Muscle layer of colon (tissue), 2 donors: Measurements from ENCODE around the gene EBF3.

ENCODE experiments used
- H3K27ac ChIP-seq: one replicate; pipeline ENCODE4 v1.7.0; 2013; ENCODE audit warnings: low read depth, mild to moderate bottlenecking, low read length, moderate library complexity
- H3K27me3 ChIP-seq, 2 donors: one replicate each; pipeline ENCODE4 v1.7.0; 2013; ENCODE audit warnings: low read length in 2 of 2, mild to moderate bottlenecking in 2 of 2; ENCODE audit not compliant: insufficient read depth in 2 of 2, control insufficient read depth in 1 of 2
- H3K36me3 ChIP-seq: one replicate; pipeline ENCODE4 v1.7.0; 2013; ENCODE audit warnings: mild to moderate bottlenecking, low read length; ENCODE audit not compliant: insufficient read depth
- H3K4me1 ChIP-seq: one replicate; pipeline ENCODE4 v1.7.0; 2013; ENCODE audit warnings: mild to moderate bottlenecking, low read length; ENCODE audit not compliant: insufficient read depth
- H3K4me3 ChIP-seq, 2 donors: one replicate each; pipeline ENCODE4 v1.7.0; 2013; ENCODE audit warnings: low read length in 2 of 2, low read depth in 1 of 2, mild to moderate bottlenecking in 1 of 2, moderate library complexity in 1 of 2
- H3K9ac ChIP-seq: one replicate; pipeline ENCODE4 v1.7.0; 2013; ENCODE audit warnings: low read length
- H3K9me3 ChIP-seq: one replicate; pipeline ENCODE4 v1.7.0; 2013; ENCODE audit warnings: mild to moderate bottlenecking, low read length
- donor health status: abdominal sarcoma.
- donor health status: Adenocarcinoma of cecum.

The EBF3 gene

DNA sequence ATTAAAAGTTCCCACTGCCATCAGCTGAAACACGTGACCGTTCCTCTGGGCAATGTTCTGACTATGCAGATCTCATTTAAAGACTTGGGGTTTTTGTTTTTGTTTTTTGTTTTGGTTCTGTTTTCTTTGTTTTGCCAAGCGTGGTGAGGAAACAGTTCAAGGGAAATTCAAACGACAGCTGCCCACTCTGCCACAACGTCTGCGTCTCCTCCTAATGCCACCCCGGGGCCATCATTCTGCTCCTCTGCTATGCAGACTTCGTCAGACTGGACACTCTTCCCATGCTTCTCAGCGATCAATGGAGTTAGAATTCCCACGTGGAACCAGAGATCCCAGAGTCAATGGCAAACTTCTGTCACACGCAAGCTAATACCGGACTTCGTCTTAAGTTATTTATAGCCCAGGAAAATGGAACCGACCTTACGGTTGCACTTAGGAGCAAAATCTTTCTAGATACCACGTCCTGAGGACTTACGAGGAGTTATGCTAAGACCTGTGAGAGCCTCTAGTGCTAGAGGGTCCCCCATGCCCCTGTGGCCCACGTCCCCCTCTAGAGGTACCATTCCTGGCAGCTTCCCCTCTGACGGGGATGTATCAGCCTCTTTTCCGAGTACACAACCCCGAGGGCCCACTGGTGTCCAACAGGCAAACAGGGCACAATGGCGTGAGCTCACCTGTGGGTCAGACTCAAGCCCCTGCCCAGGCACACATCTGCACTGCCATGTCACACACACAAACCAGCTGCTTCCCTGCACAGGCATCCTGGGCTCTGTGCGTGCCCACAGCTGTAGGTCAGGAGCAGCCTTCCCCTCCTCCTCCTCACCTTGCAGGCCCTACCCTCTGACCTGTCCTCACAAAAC is 24.4 kb downstream of the EBF3 start:
- Histone ChIP-seq H3K4me1 (no peaks in the 10 kb centered on the region), H3K9ac (no peak overlapping the region), H3K27ac (no peak overlapping the region), H3K27me3 (no peaks in the 10 kb centered on the region), H3K4me3 (no peak overlapping the region), H3K9me3 (no peaks in the 10 kb centered on the region), H3K36me3 (no peaks in the 10 kb centered on the region)

GRCh38 chr10:129938460-129938859 is 25.6 kb downstream of the EBF3 start:
- no peaks in the 10 kb centered on the region for H3K4me1 ChIP-seq
- no peak overlapping the region for H3K9ac ChIP-seq
- H3K27ac ChIP-seq = no peak overlapping the region

DNA sequence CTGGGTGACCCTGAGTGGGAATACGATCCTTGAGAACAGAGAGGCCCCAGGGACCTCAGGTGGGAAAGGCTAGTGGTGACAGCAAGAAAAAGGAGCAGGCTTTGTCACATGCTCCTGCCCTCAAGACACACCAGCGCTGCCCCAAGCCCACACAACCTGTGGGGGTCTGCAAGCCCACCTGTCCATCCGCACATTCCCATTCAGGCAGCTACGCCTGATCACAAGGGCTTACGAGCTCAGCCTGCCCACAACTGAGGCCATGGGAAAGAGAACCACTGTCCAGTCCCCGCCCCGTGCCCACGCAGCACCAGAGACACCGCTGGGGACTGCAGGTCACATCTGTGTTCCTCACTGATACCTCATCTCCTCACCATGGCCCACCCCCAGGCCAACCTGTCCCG is 26.7 kb downstream of the EBF3 start:
- Histone ChIP-seq H3K4me1 (no peaks in the 10 kb centered on the region), H3K27ac (no peak overlapping the region), H3K27me3 (no peaks in the 10 kb centered on the region), H3K9me3 (no peaks in the 10 kb centered on the region), H3K36me3 (no peaks in the 10 kb centered on the region), H3K4me3 (no peak overlapping the region), H3K9ac (no peak overlapping the region)

More at GRCh38 chr10:129938460-129938859, 25.6 kb downstream of the EBF3 start:
- Histone ChIP-seq H3K9me3 (no peaks in the 10 kb centered on the region), H3K36me3 (no peaks in the 10 kb centered on the region), H3K4me3 (no peak overlapping the region), H3K27me3 (no peaks in the 10 kb centered on the region)

DNA sequence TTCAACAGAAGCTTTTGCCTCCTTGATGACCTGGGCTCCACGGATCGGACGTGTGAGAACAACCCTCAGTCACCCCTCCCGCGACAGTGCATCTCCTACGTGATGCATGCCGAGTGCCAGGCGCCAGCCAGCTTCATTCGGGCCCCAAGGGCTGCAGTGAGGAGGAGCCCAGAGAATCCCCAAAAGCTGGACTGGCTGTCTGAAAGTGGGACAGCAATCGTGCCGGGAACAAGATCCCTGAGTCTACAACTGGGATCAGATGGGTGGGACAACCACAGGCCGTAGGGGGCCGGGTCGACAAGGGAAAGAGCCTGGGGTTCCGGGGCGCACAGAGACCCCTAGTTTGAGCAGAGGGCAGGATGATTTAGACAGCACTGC is 27.2 kb downstream of the EBF3 start:
- Histone ChIP-seq H3K9ac (no peak overlapping the region), H3K27me3 (no peaks in the 10 kb centered on the region), H3K36me3 (no peaks in the 10 kb centered on the region), H3K4me1 (no peaks in the 10 kb centered on the region), H3K4me3 (no peak overlapping the region), H3K9me3 (no peaks in the 10 kb centered on the region), H3K27ac (no peak overlapping the region)

DNA sequence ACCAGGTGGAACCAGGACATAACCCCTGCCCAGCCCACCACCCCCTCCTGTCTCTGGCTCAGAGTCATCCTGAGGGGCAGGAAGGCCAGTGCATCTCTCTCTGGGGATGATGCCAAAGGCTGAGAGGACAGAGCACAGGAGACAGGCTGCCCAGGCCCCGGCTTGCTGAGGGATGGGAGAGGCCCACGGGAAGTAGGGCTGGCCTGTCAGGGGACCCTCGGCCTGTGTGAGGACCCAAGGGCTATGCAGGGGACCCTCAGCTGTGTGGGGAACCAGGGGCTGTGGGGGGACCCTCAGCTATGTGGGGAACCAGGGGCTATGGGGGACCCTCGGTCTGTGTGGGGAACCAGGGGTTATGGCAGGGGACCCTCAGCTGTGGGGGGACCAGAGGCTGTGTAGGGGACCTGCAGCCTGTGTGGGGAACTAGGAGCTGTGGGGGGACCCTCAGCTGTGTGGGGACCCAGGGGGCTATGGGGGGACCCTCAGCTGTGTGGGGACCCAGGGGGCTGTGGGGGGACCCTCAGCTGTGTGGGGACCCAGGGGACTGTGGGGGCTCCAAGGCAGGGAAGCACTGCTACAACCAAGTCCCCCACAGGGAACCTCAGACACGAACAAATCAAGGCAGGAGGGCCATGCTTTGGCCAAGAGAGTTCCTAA is 27.7 kb downstream of the EBF3 start:
- H3K27me3 ChIP-seq = no peaks in the 10 kb centered on the region
- no peak overlapping the region for H3K4me3 ChIP-seq
- no peak overlapping the region for H3K9ac ChIP-seq
- H3K9me3 ChIP-seq = no peaks in the 10 kb centered on the region
- H3K27ac ChIP-seq = no peak overlapping the region
- H3K4me1 ChIP-seq = no peaks in the 10 kb centered on the region
- H3K36me3 ChIP-seq = no peaks in the 10 kb centered on the region

DNA sequence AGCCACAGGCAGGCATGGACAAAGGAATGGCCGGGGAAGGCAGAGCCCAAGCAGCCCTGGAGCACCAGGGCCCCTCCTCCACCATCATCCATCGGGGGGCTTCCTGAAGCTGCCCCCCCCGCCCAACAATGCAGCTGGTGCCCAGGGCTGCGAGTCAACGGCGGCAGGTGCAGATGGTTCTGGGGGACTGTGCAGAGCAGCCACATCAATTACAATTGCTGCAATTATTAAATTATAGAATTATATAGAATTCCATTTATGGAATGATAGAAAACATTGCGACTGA is 28.3 kb downstream of the EBF3 start:
- H3K9ac ChIP-seq = no peak overlapping the region
- no peaks in the 10 kb centered on the region for H3K36me3 ChIP-seq
- no peaks in the 10 kb centered on the region for H3K9me3 ChIP-seq
- H3K4me1 ChIP-seq = no peaks in the 10 kb centered on the region
- no peaks in the 10 kb centered on the region for H3K27me3 ChIP-seq
- no peak overlapping the region for H3K4me3 ChIP-seq
- H3K27ac ChIP-seq = no peak overlapping the region

DNA sequence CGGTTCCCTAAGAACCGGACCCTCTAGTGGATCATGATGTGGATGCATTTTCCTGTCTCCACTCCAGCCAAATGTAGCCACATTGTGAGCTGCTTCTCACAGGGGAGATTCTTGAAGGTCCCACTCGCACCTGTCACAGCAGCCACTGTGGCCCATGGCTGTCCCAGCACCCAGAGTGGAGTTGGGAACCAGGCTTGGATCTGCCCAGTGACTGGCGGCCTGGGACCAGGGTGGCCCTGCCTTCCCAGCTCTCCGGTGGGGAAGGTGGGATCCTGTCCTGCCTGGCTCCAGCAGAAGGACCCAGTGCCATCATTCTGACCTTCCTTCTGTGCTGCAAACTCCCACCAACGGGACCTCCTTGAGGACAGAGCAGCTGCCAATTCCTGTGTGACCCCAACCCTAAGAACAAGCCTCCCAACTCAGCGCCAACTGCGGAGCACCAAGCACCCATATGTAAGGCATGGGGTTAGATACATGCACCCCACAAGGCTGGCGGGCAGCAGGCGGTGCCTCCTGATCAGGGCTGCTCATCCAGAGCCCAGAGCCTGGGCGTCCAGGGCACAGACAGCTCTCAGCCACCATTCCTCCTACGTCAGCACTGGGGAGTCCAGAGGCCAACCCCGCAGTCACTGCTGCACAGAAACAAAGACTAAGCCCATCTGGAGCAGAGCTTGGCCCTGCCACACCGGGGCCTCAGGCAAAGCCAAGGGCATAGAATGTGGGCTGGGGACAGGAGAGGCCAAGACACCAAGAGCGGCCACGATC is 28.8 kb downstream of the EBF3 start:
- Histone ChIP-seq H3K9me3 (no peaks in the 10 kb centered on the region), H3K27ac (no peak overlapping the region), H3K9ac (no peak overlapping the region), H3K27me3 (no peaks in the 10 kb centered on the region), H3K36me3 (no peaks in the 10 kb centered on the region), H3K4me1 (no peaks in the 10 kb centered on the region), H3K4me3 (no peak overlapping the region)

- Histone ChIP-seq H3K27ac (no peak overlapping the region), H3K36me3 (no peaks in the 10 kb centered on the region), H3K9ac (no peak overlapping the region), H3K27me3 (no peaks in the 10 kb centered on the region), H3K4me3 (no peak overlapping the region), H3K9me3 (no peaks in the 10 kb centered on the region), H3K4me1 (no peaks in the 10 kb centered on the region)
Measured at GRCh38 chr10:129934196-129934925, 29.7 kb downstream of the EBF3 start.

- H3K4me1 ChIP-seq = no peaks in the 10 kb centered on the region
Measured at GRCh38 chr10:129933456-129934092, 30.5 kb downstream of the EBF3 start.

GRCh38 chr10:129932751-129933433 is 31.2 kb downstream of the EBF3 start:
- H3K4me1 ChIP-seq = no peaks in the 10 kb centered on the region
- H3K4me3 ChIP-seq = no peak overlapping the region
- no peaks in the 10 kb centered on the region for H3K9me3 ChIP-seq
- H3K27ac ChIP-seq = no peak overlapping the region
- no peak overlapping the region for H3K9ac ChIP-seq
- H3K36me3 ChIP-seq = no peaks in the 10 kb centered on the region
- H3K27me3 ChIP-seq = no peaks in the 10 kb centered on the region

More at GRCh38 chr10:129933456-129934092, 30.5 kb downstream of the EBF3 start:
- H3K27ac ChIP-seq = no peak overlapping the region
- H3K36me3 ChIP-seq = no peaks in the 10 kb centered on the region
- H3K27me3 ChIP-seq = no peaks in the 10 kb centered on the region
- H3K9ac ChIP-seq = no peak overlapping the region
- H3K9me3 ChIP-seq = no peaks in the 10 kb centered on the region
- no peak overlapping the region for H3K4me3 ChIP-seq
